GM12878 (cell line): ENCODE measurements around the gene NAALADL1. TPM values are rescaled to one million over a fixed set of nuclear protein-coding genes. Genes with fewer than 3 reads are reported as not detected.

Experiments
- ATAC-seq: fragments of 200-7000 bp; cut with Tn5 transposase; 3 replicates; pipeline ENCODE4 v1.9.1; 2020; ENCODE audit warnings: mild to moderate bottlenecking, moderate library complexity
- BruUV-seq: library from RNA; stranded (reverse); fragments of 400-500 nt; replicated peaks from 2 replicates; lab custom pipeline; 2021; lab: Mats Ljungman, UMichigan
- CTCF ChIA-PET: fragments of 300-600 bp; sonication (Branson Sonifier 250); formaldehyde crosslinking; extraction: SDS; loops from one replicate; lab custom pipeline; 2021; ENCODE audit warnings: inconsistent platforms; lab: Yijun Ruan, JAX
- POLR2A ChIA-PET: fragments of 350-600 bp; formaldehyde crosslinking; extraction: SDS; loops from one replicate; lab custom pipeline; 2021; ENCODE audit warnings: inconsistent platforms; lab: Charles Lee
- RAD21 ChIA-PET: fragments of 300-600 bp; sonication (Branson Sonifier 250); formaldehyde crosslinking; loops from one replicate; lab custom pipeline; 2023; ENCODE audit warnings: antibody characterized with exemption; ENCODE audit not compliant: unreplicated experiment; lab: Charles Lee
- SMC1A ChIA-PET: fragments of 300-600 bp; sonication (Branson Sonifier 250); formaldehyde crosslinking; loops from one replicate; lab custom pipeline; 2023; ENCODE audit not compliant: unreplicated experiment, uncharacterized antibody; lab: Charles Lee
- DNase-seq: peaks from one replicate; pipeline ENCODE4 v3.0.0-alpha.2; 2011; ENCODE audit warnings: low read depth, low spot score
- FAIRE-seq: peaks from 3 replicates; lab custom pipeline; 2011; peaks lifted over from hg19 to GRCh38; lab: Jason Lieb, UNC
- H2AFZ ChIP-seq: 2 replicates; pipeline ENCODE4 v1.6.0; 2011; ENCODE audit warnings: low read depth, low read length, control low read depth; ENCODE audit not compliant: control insufficient read depth
- H3K27ac ChIP-seq: 2 replicates; pipeline ENCODE4 v1.5.1; 2011; ENCODE audit warnings: control low read depth; ENCODE audit not compliant: control insufficient read depth, insufficient read depth
- H3K27me3 ChIP-seq, 2 experiments: replicated peaks in 1 of 2; 2 replicates each; pipeline versions ENCODE4 v1.6.0 to v1.6.1; 2011; ENCODE audit warnings: low read length in 1 of 2; ENCODE audit not compliant: control insufficient read depth in 2 of 2, insufficient read depth in 2 of 2
- H3K36me3 ChIP-seq, 2 experiments: 2 replicates each; pipeline ENCODE4 v1.5.1; 2011; ENCODE audit warnings: low read length in 1 of 2; ENCODE audit not compliant: control insufficient read depth in 2 of 2, insufficient read depth in 2 of 2
- H3K4me1 ChIP-seq: 2 replicates; pipeline ENCODE4 v1.6.1; 2011; ENCODE audit warnings: mild to moderate bottlenecking, low read length, moderate library complexity, mixed read lengths; ENCODE audit not compliant: control insufficient read depth, insufficient read depth
- H3K4me2 ChIP-seq: 2 replicates; pipeline ENCODE4 v1.6.0; 2011; ENCODE audit warnings: control low read depth; ENCODE audit not compliant: control insufficient read depth, insufficient read depth
- H3K4me3 ChIP-seq: fragments of 200-600 bp; sonication (generic); 2 replicates; pipeline ENCODE4 v1.5.1; 2016
- H3K79me2 ChIP-seq: 2 replicates; pipeline ENCODE4 v1.6.0; 2011; ENCODE audit warnings: low read length; ENCODE audit not compliant: control insufficient read depth, insufficient read depth
- H3K9ac ChIP-seq: 2 replicates; pipeline ENCODE4 v1.8.0; 2011; ENCODE audit warnings: low read length, control low read depth, mixed read lengths; ENCODE audit not compliant: control insufficient read depth, insufficient read depth
- H3K9me3 ChIP-seq: replicated peaks from 3 replicates; pipeline ENCODE4 v1.5.1; 2011; ENCODE audit warnings: mild to moderate bottlenecking, low read length; ENCODE audit not compliant: control insufficient read depth, insufficient read depth
- H4K20me1 ChIP-seq: 2 replicates; pipeline ENCODE4 v1.6.0; 2011; ENCODE audit not compliant: control insufficient read depth, insufficient read depth
- HSF1 ChIP-seq: fragments of 150-350 bp; IDR thresholded peaks from 2 replicates; pipeline ENCODE4 v1.6.1; 2014; ENCODE audit warnings: mild to moderate bottlenecking, low read depth, low read length
- MLLT1 ChIP-seq: fragments of 450-650 bp; IDR thresholded peaks from 2 replicates; pipeline ENCODE4 v1.6.1; 2016; ENCODE audit warnings: mild to moderate bottlenecking
- POLR2A ChIP-seq: IDR thresholded peaks from 2 replicates; pipeline ENCODE4 v1.6.1; 2011; ENCODE audit warnings: low read depth, mild to moderate bottlenecking, low read length
- WGBS: methylation state at CpG from one replicate; pipeline ENCODE4 v1.1.6; 2016; ENCODE audit warnings: low lambda C conversion rate; ENCODE audit not compliant: insufficient replicate concordance, insufficient coverage; ENCODE audit errors: missing lambda C conversion rate; 5-methylcytosine and 5-hydroxymethylcytosine counted together
- in situ Hi-C: fragments of 300-500 bp; cut with MboI; formaldehyde crosslinking; loops from 9 replicates; pipeline ENCODE4 v1.14.3; 2018; ENCODE audit warnings: mixed read lengths
- intact Hi-C: fragments of 100-400 bp; cut with micrococcal nuclease; formaldehyde crosslinking; loops from one replicate; pipeline ENCODE4 v1.14.2; 2022; ENCODE audit not compliant: unreplicated experiment
- polyA plus RNA-seq, 11 experiments: library from polyadenylated mRNA; depleted of rRNA in 4 of 11; unstranded in 6 of 11; stranded (reverse) in 5 of 11; fragments of >200 nt; fragmentation: Nextera tagmentation in 4 of 11; fragmentation: Illumina TruSeq in 1 of 11; extraction: Ambion mirVana in 4 of 11; extraction: Trizol in 1 of 11; gene quantifications; 1 replicate in 1 of 11; 2 replicates in 10 of 11; pipeline versions ENCODE4 v1.2.1 to v1.2.3, GENCODE V29; 2011 to 2016; ENCODE audit warnings: inconsistent platforms in 2 of 11, missing spikeins in 2 of 11, low read depth in 1 of 11
- total RNA-seq, 4 experiments: library from RNA; depleted of rRNA in 3 of 4; stranded (reverse); fragments of >200 nt in 3 of 4; fragmentation: Illumina TruSeq in 1 of 4; extraction: Trizol in 1 of 4; gene quantifications; 2 replicates each; pipeline versions ENCODE4 v1.2.1 to v1.2.3, GENCODE V29; 2013 to 2021
- TF ChIP-seq, protein P1 (sequence below): IDR thresholded peaks from 2 replicates; pipeline ENCODE4 v1.6.1; 2011; ENCODE audit warnings: borderline replicate concordance, low read depth, mild to moderate bottlenecking, moderate library complexity, mixed read lengths, low read length; ENCODE audit not compliant: insufficient read depth; ENCODE audit errors: extremely low read length

The NAALADL1 gene
- total and polyA plus RNA-seq, 10 of the 15 experiments (the other 5 are each of a cell fraction or from before 2014, with no cell fraction given), result 0.77 to 5.5 (median 1.5) TPM

DNA sequence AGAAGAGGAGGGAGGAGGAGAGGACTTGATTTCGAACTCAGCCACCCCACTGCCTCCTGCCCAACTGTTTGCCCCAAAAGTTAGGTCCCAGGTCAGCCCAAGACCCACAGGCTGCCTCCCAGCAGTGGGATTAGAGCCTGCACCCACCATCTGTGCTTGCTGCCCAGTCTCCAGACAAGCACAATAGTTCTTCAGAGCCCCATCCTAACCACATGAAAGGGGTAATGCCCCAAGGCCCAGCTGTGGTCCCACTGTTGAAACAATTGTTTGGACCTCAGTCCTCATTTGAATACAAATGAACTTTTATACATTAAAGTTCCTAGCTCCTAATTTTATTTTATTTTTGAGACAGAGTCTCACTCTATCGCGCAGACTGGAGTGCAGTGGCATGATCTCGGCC is 32.3 kb upstream of the NAALADL1 start:
- CTCF ChIA-PET, result interaction anchor here (0.7 to 2.1 kb wide), 3 partner anchors 12 to 244 kb away, joined by 3 to 6 read pairs (median 5); no protein-coding TSS in a partner anchor
- no peak overlapping the region for H3K9ac ChIP-seq
- no TSS peak for BruUV-seq
- H3K4me2 ChIP-seq, result no peak overlapping the region
- POLR2A ChIA-PET, result interaction anchor here (0.9 to 1.7 kb wide), 4 partner anchors 11 to 241 kb away, joined by 4 to 7 read pairs (median 4); partner anchors contain the start of genes ARL2 and SAC3D1
- 95% methylated on average over 4 of the region's 4 CpGs for WGBS
- no peak for ATAC-seq
- RAD21 ChIA-PET, result no interaction called here
- in situ Hi-C loops, result no loop called here
- FAIRE-seq, result no peak
- intact Hi-C loops, result no loop called here
- H4K20me1 ChIP-seq, result no peaks in the 10 kb centered on the region
- H3K79me2 ChIP-seq, result no peaks in the 10 kb centered on the region
- no peaks in the 10 kb centered on the region for H3K27me3 ChIP-seq
- no peaks in the 10 kb centered on the region for H3K4me1 ChIP-seq
- SMC1A ChIA-PET, result interaction anchor here (1.0 to 2.2 kb wide), 4 partner anchors 11 to 77 kb away, joined by 3 to 5 read pairs (median 3); partner anchors contain the start of gene ARL2
- no peaks in the 10 kb centered on the region for H3K9me3 ChIP-seq
- DNase-seq, result no peak
- TF ChIP-seq MLLT1 (no peak), POLR2A (peak; percentile 40; the same call in 1 of the 2 replicates), HSF1 (no peak)
- TF ChIP-seq, protein P1, sequence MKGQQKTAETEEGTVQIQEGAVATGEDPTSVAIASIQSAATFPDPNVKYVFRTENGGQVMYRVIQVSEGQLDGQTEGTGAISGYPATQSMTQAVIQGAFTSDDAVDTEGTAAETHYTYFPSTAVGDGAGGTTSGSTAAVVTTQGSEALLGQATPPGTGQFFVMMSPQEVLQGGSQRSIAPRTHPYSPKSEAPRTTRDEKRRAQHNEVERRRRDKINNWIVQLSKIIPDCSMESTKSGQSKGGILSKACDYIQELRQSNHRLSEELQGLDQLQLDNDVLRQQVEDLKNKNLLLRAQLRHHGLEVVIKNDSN, result no peak
- no peak overlapping the region for H3K27ac ChIP-seq
- no peak overlapping the region for H3K4me3 ChIP-seq
- peaks cover 5 to 11% of the 10 kb centered on the region in 2 experiments for H3K36me3 ChIP-seq
- H2AFZ ChIP-seq, result no peak overlapping the region
